ENCODE measurements around the gene AMDHD1. TPM values are rescaled to one million over a fixed set of nuclear protein-coding genes. Genes with fewer than 3 reads are reported as not detected.

AMDHD1 gene
- total and polyA plus RNA-seq, 10 of the 15 experiments (the other 5 are each of a cell fraction or from before 2014, with no cell fraction given) = 0.04 to 0.28 (median 0.13) TPM; not detected in 4

DNA sequence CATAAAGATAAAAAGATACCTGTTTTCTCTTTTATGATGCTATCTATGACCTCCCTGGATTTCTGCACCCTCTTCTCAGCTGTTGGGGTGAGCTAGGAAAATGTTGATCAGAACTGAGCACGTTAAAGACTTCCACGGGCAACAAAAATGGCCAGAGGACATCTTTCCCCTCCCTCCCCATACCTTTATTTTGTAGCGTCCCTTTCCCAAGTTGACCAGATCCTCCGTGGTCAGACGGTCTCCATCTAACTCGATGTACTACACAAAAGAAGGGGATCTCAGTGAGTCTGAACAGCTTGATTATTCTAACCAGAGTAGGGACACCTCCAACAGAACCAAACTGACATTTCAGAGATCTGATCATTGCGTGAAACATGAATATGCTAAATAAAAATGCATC lies 50.8 kb downstream of the AMDHD1 start:
- intact Hi-C loops (cut with micrococcal nuclease; ENCODE audit: unreplicated experiment) (no loop called here), in situ Hi-C loops (cut with MboI) (no loop called here)
- WGBS (ENCODE audit: insufficient coverage, insufficient replicate concordance, low lambda C conversion rate, missing lambda C conversion rate) = 77% methylated on average over 7 of the region's 7 CpGs
- H3K27ac ChIP-seq (ENCODE audit: control insufficient read depth, insufficient read depth) = no peak overlapping the region
- RAD21 ChIA-PET (ENCODE audit: unreplicated experiment) = no interaction called here
- no peaks in the 10 kb centered on the region for H3K36me3 ChIP-seq (ENCODE audit: control insufficient read depth in 2 of 2, insufficient read depth in 2 of 2, low read length in 1 of 2)
- no peak for DNase-seq (ENCODE audit: low read depth, low spot score)
- SMC1A ChIA-PET (ENCODE audit: uncharacterized antibody, unreplicated experiment) = interaction anchor here (1.0 to 2.2 kb wide), 6 partner anchors 14 to 77 kb away, joined by 3 to 8 read pairs (median 3); partner anchors contain the start of gene CCDC38
- no peaks in the 10 kb centered on the region for H3K79me2 ChIP-seq (ENCODE audit: control insufficient read depth, insufficient read depth, low read length)
- no peaks in the 10 kb centered on the region for H3K9me3 ChIP-seq (replicated peaks; ENCODE audit: control insufficient read depth, insufficient read depth, low read length)
- ATAC-seq = no peak
- BruUV-seq (replicated peaks) = no TSS peak
- no peak overlapping the region for H3K9ac ChIP-seq (ENCODE audit: control insufficient read depth, insufficient read depth, low read length)
- no peak overlapping the region for H3K4me3 ChIP-seq
- no peaks in the 10 kb centered on the region for H3K4me1 ChIP-seq (ENCODE audit: control insufficient read depth, insufficient read depth, low read length)
- H3K27me3 ChIP-seq (replicated peaks in 1 of 2; ENCODE audit: control insufficient read depth in 2 of 2, insufficient read depth in 2 of 2, low read length in 1 of 2) = peaks cover 0 to 3% of the 10 kb centered on the region in 2 experiments; a peak in 2 of 4 replicates
- TF ChIP-seq ZBTB11 (CRISPR knock-in tag; IDR thresholded peaks at IDR 0.05) (no peak), MYC (IDR thresholded peaks at IDR 0.05; ENCODE audit: insufficient read depth, insufficient read length, insufficient replicate concordance, low read length, severe bottlenecking) (no peak), ZNF207 (IDR thresholded peaks at IDR 0.05; ENCODE audit: borderline replicate concordance) (no peak), YY1 (IDR thresholded peaks at IDR 0.05; ENCODE audit: low read depth, low read length) (no peak), FOXK2 (IDR thresholded peaks at IDR 0.05) (no peak), ZBED1 (IDR thresholded peaks at IDR 0.05; ENCODE audit: borderline replicate concordance) (no peak), BRCA1 (IDR thresholded peaks at IDR 0.05; ENCODE audit: low read depth, low read length) (no peak), ASH2L (IDR thresholded peaks at IDR 0.05; ENCODE audit: borderline replicate concordance, low read depth) (no peak), ZNF687 (IDR thresholded peaks at IDR 0.05) (no peak), BCL11A (IDR thresholded peaks at IDR 0.05; ENCODE audit: low read depth, low read length) (no peak), ZNF24 (IDR thresholded peaks at IDR 0.05) (no peak)
- no peak overlapping the region for H3K4me2 ChIP-seq (ENCODE audit: control insufficient read depth, insufficient read depth)
- no peak for FAIRE-seq
- POLR2A ChIA-PET = no interaction called here
- CTCF ChIA-PET = interaction anchor here (1.2 to 2.4 kb wide), 2 partner anchors 35 to 76 kb away, joined by 3 to 7 read pairs; no protein-coding TSS in a partner anchor
- H4K20me1 ChIP-seq (ENCODE audit: control insufficient read depth, insufficient read depth) = no peaks in the 10 kb centered on the region
- no peak overlapping the region for H2AFZ ChIP-seq (ENCODE audit: control insufficient read depth, low read depth, low read length)

All from GM12878 (cell line).